ENCODE results near the gene BMP8A.
"Not testable (repeated sequence)": the region's sequence is repeated elsewhere in the genome, so short reads cannot be mapped to it uniquely, and the experiment has no call there.

BMP8A gene

GRCh38 chr1:39485046-39485803, 6.2 kb upstream of the BMP8A start:
- H3K36me3 ChIP-seq (ENCODE audit: control insufficient read depth, insufficient read depth, low read length), result peaks cover 26% of the 10 kb centered on the region
- no peak for DNase-seq (ENCODE audit: extremely low read depth, insufficient read length)
- no peak for TF ChIP-seq CTCF (IDR thresholded peaks at IDR 0.05; ENCODE audit: insufficient read depth, low read length, poor library complexity, severe bottlenecking)
- H3K4me3 ChIP-seq (replicated peaks; ENCODE audit: low read depth, low read length), result no peak overlapping the region
- no peaks in the 10 kb centered on the region for H3K27me3 ChIP-seq (replicated peaks; ENCODE audit: control insufficient read depth, insufficient read depth, low read length)

- Histone ChIP-seq H3K4me3 (replicated peaks; ENCODE audit: low read depth, low read length) (no peak overlapping the region), H3K27me3 (replicated peaks; ENCODE audit: control insufficient read depth, insufficient read depth, low read length) (no peaks in the 10 kb centered on the region), H3K36me3 (ENCODE audit: control insufficient read depth, insufficient read depth, low read length) (peaks cover 16% of the 10 kb centered on the region)
- DNase-seq (ENCODE audit: extremely low read depth, insufficient read length), result no peak
- TF ChIP-seq CTCF (IDR thresholded peaks at IDR 0.05; ENCODE audit: insufficient read depth, low read length, poor library complexity, severe bottlenecking), result no peak
Observed at GRCh38 chr1:39488012-39488545, 3.4 kb upstream of the BMP8A start.

- Histone ChIP-seq H3K36me3 (ENCODE audit: control insufficient read depth, insufficient read depth, low read length) (peaks cover 15% of the 10 kb centered on the region), H3K27me3 (replicated peaks; ENCODE audit: control insufficient read depth, insufficient read depth, low read length) (no peaks in the 10 kb centered on the region), H3K4me3 (replicated peaks; ENCODE audit: low read depth, low read length) (no peak overlapping the region)
- TF ChIP-seq CTCF (IDR thresholded peaks at IDR 0.05; ENCODE audit: insufficient read depth, low read length, poor library complexity, severe bottlenecking), result no peak
- no peak for DNase-seq (ENCODE audit: extremely low read depth, insufficient read length)
Observed at GRCh38 chr1:39488793-39489566, 2.5 kb upstream of the BMP8A start.

GRCh38 chr1:39489567-39490239, 1.7 kb upstream of the BMP8A start:
- peaks cover 12% of the 10 kb centered on the region for H3K36me3 ChIP-seq (ENCODE audit: control insufficient read depth, insufficient read depth, low read length)
- TF ChIP-seq CTCF (IDR thresholded peaks at IDR 0.05; ENCODE audit: insufficient read depth, low read length, poor library complexity, severe bottlenecking), result no peak
- H3K27me3 ChIP-seq (replicated peaks; ENCODE audit: control insufficient read depth, insufficient read depth, low read length), result no peaks in the 10 kb centered on the region
- H3K4me3 ChIP-seq (replicated peaks; ENCODE audit: low read depth, low read length), result no peak overlapping the region
- DNase-seq (ENCODE audit: extremely low read depth, insufficient read length), result no peak

GRCh38 chr1:39490596-39491145, 765 bp upstream of the BMP8A start:
- no peaks in the 10 kb centered on the region for H3K27me3 ChIP-seq (replicated peaks; ENCODE audit: control insufficient read depth, insufficient read depth, low read length)
- peaks cover 3% of the 10 kb centered on the region; the same call in 1 of the 2 replicates for H3K36me3 ChIP-seq (ENCODE audit: control insufficient read depth, insufficient read depth, low read length)
- DNase-seq (ENCODE audit: extremely low read depth, insufficient read length), result no peak
- peak overlapping the region; percentile 61 for H3K4me3 ChIP-seq (replicated peaks; ENCODE audit: low read depth, low read length)
- TF ChIP-seq CTCF (IDR thresholded peaks at IDR 0.05; ENCODE audit: insufficient read depth, low read length, poor library complexity, severe bottlenecking), result peak; percentile 2

GRCh38 chr1:39492118-39493042, 944 bp downstream of the BMP8A start:
- not testable (repeated sequence) for H3K4me3 ChIP-seq (replicated peaks; ENCODE audit: low read depth, low read length); DNase-seq (ENCODE audit: extremely low read depth, insufficient read length); H3K27me3 ChIP-seq (replicated peaks; ENCODE audit: control insufficient read depth, insufficient read depth, low read length); H3K36me3 ChIP-seq (ENCODE audit: control insufficient read depth, insufficient read depth, low read length)

- H3K27me3 ChIP-seq (replicated peaks; ENCODE audit: control insufficient read depth, insufficient read depth, low read length); DNase-seq (ENCODE audit: extremely low read depth, insufficient read length); H3K4me3 ChIP-seq (replicated peaks; ENCODE audit: low read depth, low read length); H3K36me3 ChIP-seq (ENCODE audit: control insufficient read depth, insufficient read depth, low read length): not testable (repeated sequence)
Observed at GRCh38 chr1:39493043-39493810, 1.8 kb downstream of the BMP8A start.
